Cardiac fibroblast (primary cell): ENCODE data around the gene GMEB2.

ENCODE experiments used
- DNase-seq, 2 donors: peaks; one replicate each; pipeline versions ENCODE4 v3.0.0 to v3.0.0-alpha.2; 2010; ENCODE audit warnings: low read depth in 2 of 2
- H3K4me3 ChIP-seq, 2 donors: replicated peaks in 1 of 2; 1 replicate in 1 of 2; 2 replicates in 1 of 2; pipeline ENCODE4 v1.5.1; 2011; ENCODE audit warnings: low read depth in 2 of 2, low read length in 2 of 2, mild to moderate bottlenecking in 2 of 2, moderate library complexity in 1 of 2
- TF ChIP-seq, protein P1 (sequence below): IDR thresholded peaks from one replicate; pipeline ENCODE4 v1.5.1; 2011; ENCODE audit warnings: low read depth, mild to moderate bottlenecking, low read length, inconsistent platforms

GMEB2 gene

DNA sequence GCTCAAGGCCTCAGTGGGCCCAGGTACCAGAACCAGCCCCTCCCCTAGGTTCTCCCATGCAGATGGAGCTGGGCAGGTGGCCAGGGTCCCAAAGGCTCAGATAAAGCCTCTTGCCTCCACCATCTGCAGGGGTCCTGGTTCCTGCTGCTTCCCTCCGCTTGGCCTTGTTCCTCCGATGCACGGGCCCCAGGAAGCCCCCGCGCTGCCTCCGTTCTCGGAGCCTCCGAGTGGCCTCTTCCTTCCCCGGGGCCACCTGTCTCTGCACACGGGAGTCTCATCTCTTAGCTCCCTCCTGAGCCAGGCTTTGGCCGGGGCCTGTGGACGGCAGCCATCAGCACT is 87.8 kb downstream of the GMEB2 start:
- no peak overlapping the region for H3K4me3 ChIP-seq
- TF ChIP-seq, protein P1, sequence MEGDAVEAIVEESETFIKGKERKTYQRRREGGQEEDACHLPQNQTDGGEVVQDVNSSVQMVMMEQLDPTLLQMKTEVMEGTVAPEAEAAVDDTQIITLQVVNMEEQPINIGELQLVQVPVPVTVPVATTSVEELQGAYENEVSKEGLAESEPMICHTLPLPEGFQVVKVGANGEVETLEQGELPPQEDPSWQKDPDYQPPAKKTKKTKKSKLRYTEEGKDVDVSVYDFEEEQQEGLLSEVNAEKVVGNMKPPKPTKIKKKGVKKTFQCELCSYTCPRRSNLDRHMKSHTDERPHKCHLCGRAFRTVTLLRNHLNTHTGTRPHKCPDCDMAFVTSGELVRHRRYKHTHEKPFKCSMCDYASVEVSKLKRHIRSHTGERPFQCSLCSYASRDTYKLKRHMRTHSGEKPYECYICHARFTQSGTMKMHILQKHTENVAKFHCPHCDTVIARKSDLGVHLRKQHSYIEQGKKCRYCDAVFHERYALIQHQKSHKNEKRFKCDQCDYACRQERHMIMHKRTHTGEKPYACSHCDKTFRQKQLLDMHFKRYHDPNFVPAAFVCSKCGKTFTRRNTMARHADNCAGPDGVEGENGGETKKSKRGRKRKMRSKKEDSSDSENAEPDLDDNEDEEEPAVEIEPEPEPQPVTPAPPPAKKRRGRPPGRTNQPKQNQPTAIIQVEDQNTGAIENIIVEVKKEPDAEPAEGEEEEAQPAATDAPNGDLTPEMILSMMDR = no peak

DNA sequence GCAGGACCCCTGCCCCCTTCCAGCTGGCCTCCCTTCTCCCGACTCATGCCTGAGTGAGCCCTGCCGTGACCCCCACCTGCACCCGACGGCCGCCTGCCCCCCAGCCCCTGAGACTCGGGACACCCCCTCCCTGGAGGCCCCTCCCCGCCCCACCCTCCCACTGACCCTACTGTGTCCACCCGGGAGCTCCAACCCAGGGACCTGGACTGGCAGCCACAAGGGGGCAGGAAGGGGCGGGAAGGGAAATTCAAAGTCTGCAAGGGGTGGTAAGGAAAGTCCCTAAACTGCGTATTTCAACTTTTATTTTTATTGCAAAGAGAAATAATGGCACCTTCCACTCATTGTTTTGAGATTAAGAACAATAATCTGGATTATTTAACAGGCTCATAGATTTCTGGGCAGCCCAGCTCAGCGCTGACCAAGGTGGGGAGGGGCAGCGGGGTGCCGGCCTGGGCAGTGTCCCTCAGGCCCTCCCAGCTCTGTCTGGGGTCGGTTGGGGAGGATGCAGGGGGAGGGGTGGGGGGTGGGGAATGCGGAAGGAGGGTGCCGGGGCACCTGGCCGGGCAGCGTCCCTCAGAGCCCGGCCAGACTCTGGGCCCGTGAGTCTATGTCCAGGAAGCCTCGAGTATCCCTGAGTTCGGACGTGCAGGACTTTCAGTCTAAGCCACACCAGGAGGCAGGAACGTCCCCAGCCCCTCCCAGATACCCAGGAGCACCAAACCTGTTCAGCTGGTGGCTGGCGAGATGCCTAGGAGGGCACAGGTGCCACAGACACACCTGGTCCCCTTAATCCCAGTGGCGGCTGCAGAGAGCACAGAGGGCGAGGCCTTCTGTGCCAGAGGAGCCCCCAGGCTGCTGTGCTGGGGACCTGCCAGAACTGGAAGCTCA is 88.5 kb downstream of the GMEB2 start:
- TF ChIP-seq, protein P1 = no peak
- H3K4me3 ChIP-seq = peak overlapping the region; percentile 28 to 32
- DNase-seq = peak in 1 of 2 donors; percentile 38

More for the DNA sequence above, 87.8 kb downstream of the GMEB2 start:
- DNase-seq = no peak
